Omental fat pad (tissue), 4 donors: ENCODE measurements around the gene MYO15A. TPM values are rescaled to one million over a fixed set of nuclear protein-coding genes. Genes with fewer than 3 reads are reported as not detected.

Source experiments
- ATAC-seq: fragments of 150-250 bp; one replicate; pipeline ENCODE4 v1.9.1; 2016; ENCODE audit warnings: mild to moderate bottlenecking, moderate library complexity; ENCODE audit not compliant: low FRiP score
- DNase-seq: peaks from one replicate; pipeline ENCODE4 v3.0.0-alpha.2; 2019; ENCODE audit warnings: low spot score
- CTCF ChIP-seq, 3 donors: fragments of 450-650 bp; IDR thresholded peaks; one replicate each; pipeline ENCODE4 v1.5.1; 2016 to 2017; ENCODE audit warnings: antibody characterized with exemption in 3 of 3, mild to moderate bottlenecking in 3 of 3, moderate library complexity in 2 of 3
- total RNA-seq, 4 donors: library from RNA; depleted of rRNA; stranded (reverse); fragments of >200 nt; gene quantifications; one replicate each; pipeline ENCODE4 v1.1.0, GENCODE V29; 2016

The MYO15A gene
- total RNA-seq, result 1 to 10 TPM in 3 of 4 donors, under 1 TPM in 1; 0.31 to 3.9 (median 2.0) TPM

GRCh38 chr17:18108401-18109312 lies at the start of gene MYO15A:
Gene MYO15A, plus strand, starts transcription at chr17:18108756. Its CDS starts 10,045 bp downstream, at chr17:18118801.
- no peak for DNase-seq
- no peak for ATAC-seq
- TF ChIP-seq CTCF (IDR thresholded peaks at IDR 0.05), result no peak

GRCh38 chr17:18059283-18059682 lies 49.3 kb upstream of the MYO15A start:
- DNase-seq (no peak), ATAC-seq (no peak)
- no peak for TF ChIP-seq CTCF (IDR thresholded peaks at IDR 0.05)

GRCh38 chr17:18064053-18064452 lies 44.5 kb upstream of the MYO15A start:
- no peak for TF ChIP-seq CTCF (IDR thresholded peaks at IDR 0.05)
- no peak for ATAC-seq

GRCh38 chr17:18065546-18065945 lies 43.0 kb upstream of the MYO15A start:
- no peak for DNase-seq

More at GRCh38 chr17:18064053-18064452, 44.5 kb upstream of the MYO15A start:
- DNase-seq, result no peak

GRCh38 chr17:18066866-18067265 lies 41.7 kb upstream of the MYO15A start:
- ATAC-seq (no peak), DNase-seq (no peak)
- TF ChIP-seq CTCF (IDR thresholded peaks at IDR 0.05), result no peak

More at GRCh38 chr17:18065546-18065945, 43.0 kb upstream of the MYO15A start:
- no peak for TF ChIP-seq CTCF (IDR thresholded peaks at IDR 0.05)
- ATAC-seq, result no peak

- no peak for ATAC-seq
- DNase-seq, result no peak
- TF ChIP-seq CTCF (IDR thresholded peaks at IDR 0.05), result no peak
Measured at GRCh38 chr17:18069101-18069500, 39.5 kb upstream of the MYO15A start.
